Skeletal muscle satellite cell (primary cell): Measurements from ENCODE around the gene P2RX6.

Experiments
- H3K27me3 ChIP-seq: 2 replicates; pipeline ENCODE4 v1.7.0; 2013; ENCODE audit warnings: low read length; ENCODE audit not compliant: control insufficient read depth, insufficient read depth
- H3K36me3 ChIP-seq: 2 replicates; pipeline ENCODE4 v1.7.0; 2013; ENCODE audit warnings: mild to moderate bottlenecking, control low read depth, low read length; ENCODE audit not compliant: insufficient read depth
- H3K4me1 ChIP-seq: 2 replicates; pipeline ENCODE4 v1.7.0; 2013; ENCODE audit warnings: low read length; ENCODE audit not compliant: control insufficient read depth, insufficient read depth
- H3K4me2 ChIP-seq: 2 replicates; pipeline ENCODE4 v1.7.0; 2013; ENCODE audit warnings: mild to moderate bottlenecking, low read length
- H3K4me3 ChIP-seq: 2 replicates; pipeline ENCODE4 v1.7.0; 2013; ENCODE audit warnings: low read length
- H3K9ac ChIP-seq: 2 replicates; pipeline ENCODE4 v1.7.0; 2013; ENCODE audit warnings: mild to moderate bottlenecking, low read depth, low read length, moderate library complexity
- H3K9me3 ChIP-seq: replicated peaks from 2 replicates; pipeline ENCODE4 v1.7.0; 2013; ENCODE audit warnings: mild to moderate bottlenecking, control low read depth, low read length

The P2RX6 gene

GRCh38 chr22:21010426-21011113 lies 4.4 kb upstream of the P2RX6 start:
- no peaks in the 10 kb centered on the region for H3K27me3 ChIP-seq
- H3K4me1 ChIP-seq = peaks cover 23% of the 10 kb centered on the region
- H3K4me3 ChIP-seq = no peak overlapping the region
- H3K4me2 ChIP-seq = no peak overlapping the region
- no peak overlapping the region for H3K9ac ChIP-seq
- no peaks in the 10 kb centered on the region for H3K36me3 ChIP-seq
- H3K9me3 ChIP-seq = no peaks in the 10 kb centered on the region

GRCh38 chr22:21012446-21013407 lies 2.2 kb upstream of the P2RX6 start:
- no peak overlapping the region for H3K9ac ChIP-seq
- H3K4me2 ChIP-seq = peak overlapping the region; percentile 92
- no peaks in the 10 kb centered on the region for H3K36me3 ChIP-seq
- H3K4me3 ChIP-seq = no peak overlapping the region
- no peaks in the 10 kb centered on the region for H3K9me3 ChIP-seq
- no peaks in the 10 kb centered on the region for H3K27me3 ChIP-seq
- peaks cover 33% of the 10 kb centered on the region for H3K4me1 ChIP-seq

GRCh38 chr22:21013657-21014201 lies 1.2 kb upstream of the P2RX6 start:
- Histone ChIP-seq H3K27me3 (no peaks in the 10 kb centered on the region), H3K4me2 (peak overlapping the region; percentile 92), H3K4me3 (peak overlapping the region; percentile 77), H3K9ac (peak overlapping the region; percentile 84), H3K9me3 (no peaks in the 10 kb centered on the region), H3K4me1 (peaks cover 33% of the 10 kb centered on the region), H3K36me3 (no peaks in the 10 kb centered on the region)

GRCh38 chr22:21014202-21014725 lies 701 bp upstream of the P2RX6 start:
- Histone ChIP-seq H3K27me3 (no peaks in the 10 kb centered on the region), H3K4me3 (peak overlapping the region; percentile 77)

GRCh38 chr22:21015466-21016006 lies 571 bp downstream of the P2RX6 start:
- peak overlapping the region; percentile 92 for H3K4me2 ChIP-seq
- peak overlapping the region; percentile 77 for H3K4me3 ChIP-seq
- peak overlapping the region; percentile 84 for H3K9ac ChIP-seq
- peaks cover 33% of the 10 kb centered on the region for H3K4me1 ChIP-seq
- H3K27me3 ChIP-seq = no peaks in the 10 kb centered on the region
- no peaks in the 10 kb centered on the region for H3K9me3 ChIP-seq
- no peaks in the 10 kb centered on the region for H3K36me3 ChIP-seq

More at GRCh38 chr22:21014202-21014725, 701 bp upstream of the P2RX6 start:
- peaks cover 33% of the 10 kb centered on the region for H3K4me1 ChIP-seq
- H3K9me3 ChIP-seq = no peaks in the 10 kb centered on the region
- peak overlapping the region; percentile 92 for H3K4me2 ChIP-seq
- H3K9ac ChIP-seq = peak overlapping the region; percentile 84
- no peaks in the 10 kb centered on the region for H3K36me3 ChIP-seq

GRCh38 chr22:21016644-21017420 lies 1.9 kb downstream of the P2RX6 start:
- Histone ChIP-seq H3K9ac (no peak overlapping the region), H3K27me3 (no peaks in the 10 kb centered on the region), H3K4me2 (no peak overlapping the region), H3K4me1 (peaks cover 33% of the 10 kb centered on the region), H3K36me3 (no peaks in the 10 kb centered on the region), H3K4me3 (no peak overlapping the region), H3K9me3 (no peaks in the 10 kb centered on the region)

- Histone ChIP-seq H3K27me3 (no peaks in the 10 kb centered on the region), H3K4me1 (peaks cover 32% of the 10 kb centered on the region), H3K4me3 (no peak overlapping the region), H3K9me3 (no peaks in the 10 kb centered on the region), H3K9ac (no peak overlapping the region), H3K36me3 (no peaks in the 10 kb centered on the region), H3K4me2 (no peak overlapping the region)
These were observed 3.3 kb downstream of the P2RX6 start for GRCh38 chr22:21018314-21018713.

- H3K36me3 ChIP-seq = no peaks in the 10 kb centered on the region
- peaks cover 4% of the 10 kb centered on the region for H3K27me3 ChIP-seq
- H3K9ac ChIP-seq = no peak overlapping the region
- no peak overlapping the region for H3K4me2 ChIP-seq
- H3K9me3 ChIP-seq = no peaks in the 10 kb centered on the region
- H3K4me1 ChIP-seq = peaks cover 6% of the 10 kb centered on the region
- H3K4me3 ChIP-seq = no peak overlapping the region
These were observed 6.0 kb downstream of the P2RX6 start for GRCh38 chr22:21020802-21021429.

- no peak overlapping the region for H3K4me3 ChIP-seq
- no peak overlapping the region for H3K4me2 ChIP-seq
- H3K27me3 ChIP-seq = peaks cover 12% of the 10 kb centered on the region
- H3K9me3 ChIP-seq = no peaks in the 10 kb centered on the region
- H3K4me1 ChIP-seq = peaks cover 6% of the 10 kb centered on the region
- no peaks in the 10 kb centered on the region for H3K36me3 ChIP-seq
- H3K9ac ChIP-seq = no peak overlapping the region
These were observed 7.5 kb downstream of the P2RX6 start for GRCh38 chr22:21022507-21022906.

GRCh38 chr22:21022955-21023614 lies 8.1 kb downstream of the P2RX6 start:
- Histone ChIP-seq H3K9me3 (no peaks in the 10 kb centered on the region), H3K27me3 (peaks cover 13% of the 10 kb centered on the region), H3K36me3 (no peaks in the 10 kb centered on the region), H3K4me1 (peaks cover 9% of the 10 kb centered on the region), H3K4me3 (no peak overlapping the region), H3K9ac (no peak overlapping the region), H3K4me2 (no peak overlapping the region)
